ENCODE measurements around the gene GLIS1.

DNA sequence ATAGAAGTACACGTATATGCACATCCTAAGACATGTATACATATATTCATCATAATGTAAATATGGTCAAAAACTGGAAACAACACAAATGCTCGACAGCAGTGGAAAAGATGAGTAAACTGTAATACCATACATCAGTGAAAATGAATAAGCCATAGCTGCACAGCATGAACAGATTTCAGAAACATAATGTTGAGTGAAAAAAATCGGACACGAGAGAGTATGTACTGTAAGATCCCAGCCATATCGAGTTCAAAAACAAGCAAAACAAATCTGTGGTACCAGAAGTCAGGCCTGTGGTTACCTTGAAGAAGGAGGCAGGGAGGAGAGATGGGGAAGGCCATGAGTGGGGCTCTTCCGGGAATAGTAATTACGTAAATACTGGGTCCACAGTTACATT is 90.4 kb downstream of the GLIS1 start:
- TF ChIP-seq CTCF (IDR thresholded peaks at IDR 0.05; ENCODE audit: poor library complexity, severe bottlenecking) = no peak
- no peak for TF ChIP-seq POLR2AphosphoS5 (IDR thresholded peaks at IDR 0.05)
- TF ChIP-seq EZH2 (IDR thresholded peaks at IDR 0.05; ENCODE audit: borderline replicate concordance, insufficient read depth, low read length, poor library complexity, severe bottlenecking) = no peak

Data from neural cell (in vitro differentiated cells).